H9 (cell line): ENCODE results near the gene MAP3K19. TPM values are rescaled to one million over a fixed set of nuclear protein-coding genes. Genes with fewer than 3 reads are reported as not detected.

ENCODE experiments used
- DNase-seq: peaks from one replicate; pipeline ENCODE4 v3.0.0-alpha.2; 2017
- H2AFZ ChIP-seq: one replicate; pipeline ENCODE4 v1.6.1; 2013; ENCODE audit warnings: mild to moderate bottlenecking, low read length, control low read depth, moderate library complexity
- H2AK5ac ChIP-seq: 2 replicates; pipeline ENCODE4 v1.6.1; 2013; ENCODE audit warnings: low read length, control low read depth, mixed read lengths; ENCODE audit not compliant: insufficient read length
- H2BK120ac ChIP-seq: one replicate; pipeline ENCODE4 v1.6.1; 2013; ENCODE audit warnings: low read depth, mild to moderate bottlenecking, low read length, control low read depth, inconsistent platforms; ENCODE audit not compliant: poor library complexity, severe bottlenecking
- H2BK12ac ChIP-seq: 2 replicates; pipeline ENCODE4 v1.6.1; 2013; ENCODE audit warnings: low read length, control low read depth, mixed read lengths, low read depth; ENCODE audit not compliant: insufficient read length
- H2BK15ac ChIP-seq: 2 replicates; pipeline ENCODE4 v1.6.1; 2013; ENCODE audit warnings: low read depth, low read length, control low read depth
- H2BK20ac ChIP-seq: one replicate; pipeline ENCODE4 v1.6.1; 2013; ENCODE audit warnings: low read depth, mild to moderate bottlenecking, low read length, control low read depth, inconsistent platforms; ENCODE audit not compliant: poor library complexity, severe bottlenecking
- H2BK5ac ChIP-seq: 2 replicates; pipeline ENCODE4 v1.6.1; 2013; ENCODE audit warnings: low read length, control low read depth, mixed read lengths; ENCODE audit not compliant: insufficient read length
- H3K14ac ChIP-seq: 2 replicates; pipeline ENCODE4 v1.6.1; 2013; ENCODE audit warnings: low read length, control low read depth; ENCODE audit not compliant: insufficient read depth
- H3K18ac ChIP-seq: 2 replicates; pipeline ENCODE4 v1.6.1; 2013; ENCODE audit warnings: low read depth, mild to moderate bottlenecking, mixed read lengths, low read length, control low read depth; ENCODE audit not compliant: insufficient read length
- H3K23ac ChIP-seq: 2 replicates; pipeline ENCODE4 v1.6.1; 2013; ENCODE audit warnings: low read length, control low read depth, mixed read lengths, low read depth; ENCODE audit not compliant: insufficient read length
- H3K23me2 ChIP-seq: 2 replicates; pipeline ENCODE4 v1.6.1; 2013; ENCODE audit warnings: low read depth, mild to moderate bottlenecking, mixed read lengths, low read length, control low read depth; ENCODE audit not compliant: insufficient read length, poor library complexity, severe bottlenecking
- H3K27ac ChIP-seq: 2 replicates; pipeline ENCODE4 v1.5.1; 2013; ENCODE audit warnings: low read length, control low read depth, mixed read lengths, low read depth; ENCODE audit not compliant: insufficient read length
- H3K27me3 ChIP-seq: 2 replicates; pipeline ENCODE4 v1.6.1; 2013; ENCODE audit warnings: low read length, control low read depth, inconsistent platforms; ENCODE audit not compliant: insufficient read depth
- H3K4ac ChIP-seq: 2 replicates; pipeline ENCODE4 v1.6.1; 2013; ENCODE audit warnings: low read depth, mild to moderate bottlenecking, control low read depth, inconsistent platforms, low read length, moderate library complexity
- H3K4me1 ChIP-seq: 2 replicates; pipeline ENCODE4 v1.6.1; 2013; ENCODE audit warnings: low read length, control low read depth, inconsistent platforms; ENCODE audit not compliant: insufficient read depth
- H3K4me2 ChIP-seq: 2 replicates; pipeline ENCODE4 v1.6.1; 2013; ENCODE audit warnings: low read length, control low read depth, mixed read lengths; ENCODE audit not compliant: insufficient read length, insufficient read depth
- H3K56ac ChIP-seq: 2 replicates; pipeline ENCODE4 v1.6.1; 2013; ENCODE audit warnings: low read depth, mild to moderate bottlenecking, mixed read lengths, low read length, control low read depth; ENCODE audit not compliant: insufficient read length
- H3K79me1 ChIP-seq: 2 replicates; pipeline ENCODE4 v1.6.1; 2013; ENCODE audit warnings: low read depth, mild to moderate bottlenecking, moderate library complexity, low read length, control low read depth, inconsistent platforms; ENCODE audit not compliant: insufficient read depth, poor library complexity, severe bottlenecking
- H3K79me2 ChIP-seq: 2 replicates; pipeline ENCODE4 v1.6.1; 2013; ENCODE audit warnings: low read length, control low read depth, inconsistent platforms; ENCODE audit not compliant: insufficient read depth
- H3K9ac ChIP-seq: 2 replicates; pipeline ENCODE4 v1.6.1; 2013; ENCODE audit warnings: low read length, control low read depth, mixed read lengths; ENCODE audit not compliant: insufficient read length; ENCODE audit errors: extremely low read depth
- H3K9me3 ChIP-seq: one replicate; pipeline ENCODE4 v1.6.1; 2013; ENCODE audit warnings: low read depth, low read length, inconsistent platforms; ENCODE audit not compliant: control insufficient read depth
- H3T11ph ChIP-seq: one replicate; pipeline ENCODE4 v1.6.1; 2013; ENCODE audit warnings: mild to moderate bottlenecking, low read length, control low read depth, inconsistent platforms
- H4K20me1 ChIP-seq: one replicate; pipeline ENCODE4 v1.6.1; 2013; ENCODE audit not compliant: control insufficient read depth, insufficient read length, insufficient read depth
- H4K5ac ChIP-seq: 2 replicates; pipeline ENCODE4 v1.6.1; 2013; ENCODE audit warnings: low read depth, mild to moderate bottlenecking, mixed read lengths, low read length, control low read depth; ENCODE audit not compliant: insufficient read length
- H4K8ac ChIP-seq: replicated peaks from 2 replicates; pipeline ENCODE4 v1.6.1; 2013; ENCODE audit warnings: low read length, control low read depth, mixed read lengths, low read depth; ENCODE audit not compliant: insufficient read length
- H4K91ac ChIP-seq: 2 replicates; pipeline ENCODE4 v1.6.1; 2013; ENCODE audit warnings: low read depth, mild to moderate bottlenecking, moderate library complexity, mixed read lengths, low read length, control low read depth; ENCODE audit not compliant: insufficient read length
- H3K27ac Mint-ChIP-seq, 3 experiments: 2 replicates in 2 of 3; 3 replicates in 1 of 3; pipeline ENCODE4 v1.8.0; 2020 to 2021; ENCODE audit warnings: mixed read lengths in 3 of 3, mild to moderate bottlenecking in 1 of 3, moderate library complexity in 1 of 3
- H3K27me3 Mint-ChIP-seq: 2 replicates; pipeline ENCODE4 v1.8.0; 2021; ENCODE audit warnings: low read depth, mild to moderate bottlenecking, moderate library complexity, mixed read lengths
- H3K36me3 Mint-ChIP-seq, 3 experiments: 2 replicates in 2 of 3; 3 replicates in 1 of 3; pipeline ENCODE4 v1.8.0; 2020 to 2021; ENCODE audit warnings: low read depth in 3 of 3, mixed read lengths in 3 of 3; ENCODE audit not compliant: insufficient read depth in 1 of 3
- H3K4me1 Mint-ChIP-seq, 2 experiments: 2 replicates each; pipeline ENCODE4 v1.8.0; 2020; ENCODE audit warnings: mixed read lengths in 2 of 2
- H3K4me3 Mint-ChIP-seq, 2 experiments: 2 replicates in 1 of 2; 3 replicates in 1 of 2; pipeline ENCODE4 v1.8.0; 2020 to 2021; ENCODE audit warnings: mild to moderate bottlenecking in 2 of 2, mixed read lengths in 2 of 2, moderate library complexity in 1 of 2
- H3K9me3 Mint-ChIP-seq, 2 experiments: 2 replicates in 1 of 2; 3 replicates in 1 of 2; pipeline ENCODE4 v1.8.0; 2020; ENCODE audit warnings: mild to moderate bottlenecking in 2 of 2, mixed read lengths in 2 of 2, moderate library complexity in 1 of 2
- total RNA-seq: library from RNA; stranded (reverse); gene quantifications from 2 replicates; pipeline ENCODE4 v1.2.1, GENCODE V29; 2021
- TF ChIP-seq, protein P1 (sequence below): fragments of 200-600 bp; sonication (generic); conservative IDR thresholded peaks from 3 replicates; pipeline ENCODE4 v1.8.0; 2021; ENCODE audit warnings: antibody characterized with exemption, mild to moderate bottlenecking

MAP3K19 gene
- total RNA-seq, 1 experiment from 2014 or later = not detected

DNA sequence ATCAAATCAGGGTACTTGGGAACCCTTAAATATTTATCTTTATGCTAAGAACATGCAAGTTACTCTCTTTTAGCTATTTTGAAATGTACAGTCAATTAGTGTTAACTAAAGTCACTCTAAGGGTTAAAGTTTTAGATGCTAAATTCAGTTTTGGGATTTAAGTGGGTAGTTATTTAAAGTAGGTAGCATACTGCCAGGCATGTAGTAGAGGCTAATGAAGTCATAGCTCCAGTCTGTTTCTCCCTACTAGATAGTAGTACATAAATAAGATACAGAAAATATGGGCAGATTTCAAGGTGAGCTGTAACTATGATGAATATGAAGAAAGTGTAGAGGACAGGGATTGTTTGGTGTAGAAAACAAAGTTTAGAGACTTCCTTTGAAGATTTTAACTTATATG lies 12.3 kb upstream of the MAP3K19 start:
- H2AK5ac ChIP-seq = no peak overlapping the region
- H3K23ac ChIP-seq = no peak overlapping the region
- H3K4me2 ChIP-seq = no peak overlapping the region
- H3K9ac ChIP-seq = no peak overlapping the region
- H3K79me2 ChIP-seq = no peaks in the 10 kb centered on the region; the same call in 1 of the 2 replicates
- H3K56ac ChIP-seq = no peak overlapping the region
- H3K14ac ChIP-seq = no peak overlapping the region
- no peak overlapping the region for H2BK12ac ChIP-seq
- Mint-ChIP-seq H3K4me3 (no peak overlapping the region), H3K27me3 (no peaks in the 10 kb centered on the region), H3K9me3 (no peaks in the 10 kb centered on the region), H3K27ac (no peak overlapping the region), H3K4me1 (no peaks in the 10 kb centered on the region), H3K36me3 (peaks cover 24 to 45% (median 24%) of the 10 kb centered on the region in 3 experiments)
- H3K27me3 ChIP-seq = no peaks in the 10 kb centered on the region
- no peak overlapping the region for H3K27ac ChIP-seq
- no peaks in the 10 kb centered on the region for H3K23me2 ChIP-seq
- no peak overlapping the region for H4K91ac ChIP-seq
- H3K4ac ChIP-seq = no peak overlapping the region
- H3K18ac ChIP-seq = no peak overlapping the region
- no peak overlapping the region for H2AFZ ChIP-seq
- H4K8ac ChIP-seq = no peak overlapping the region
- H2BK15ac ChIP-seq = no peak overlapping the region
- no peak overlapping the region for H2BK120ac ChIP-seq
- no peaks in the 10 kb centered on the region for H3K9me3 ChIP-seq
- no peak overlapping the region for H2BK20ac ChIP-seq
- TF ChIP-seq, protein P1, sequence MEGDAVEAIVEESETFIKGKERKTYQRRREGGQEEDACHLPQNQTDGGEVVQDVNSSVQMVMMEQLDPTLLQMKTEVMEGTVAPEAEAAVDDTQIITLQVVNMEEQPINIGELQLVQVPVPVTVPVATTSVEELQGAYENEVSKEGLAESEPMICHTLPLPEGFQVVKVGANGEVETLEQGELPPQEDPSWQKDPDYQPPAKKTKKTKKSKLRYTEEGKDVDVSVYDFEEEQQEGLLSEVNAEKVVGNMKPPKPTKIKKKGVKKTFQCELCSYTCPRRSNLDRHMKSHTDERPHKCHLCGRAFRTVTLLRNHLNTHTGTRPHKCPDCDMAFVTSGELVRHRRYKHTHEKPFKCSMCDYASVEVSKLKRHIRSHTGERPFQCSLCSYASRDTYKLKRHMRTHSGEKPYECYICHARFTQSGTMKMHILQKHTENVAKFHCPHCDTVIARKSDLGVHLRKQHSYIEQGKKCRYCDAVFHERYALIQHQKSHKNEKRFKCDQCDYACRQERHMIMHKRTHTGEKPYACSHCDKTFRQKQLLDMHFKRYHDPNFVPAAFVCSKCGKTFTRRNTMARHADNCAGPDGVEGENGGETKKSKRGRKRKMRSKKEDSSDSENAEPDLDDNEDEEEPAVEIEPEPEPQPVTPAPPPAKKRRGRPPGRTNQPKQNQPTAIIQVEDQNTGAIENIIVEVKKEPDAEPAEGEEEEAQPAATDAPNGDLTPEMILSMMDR = no peak
- no peak overlapping the region for H3T11ph ChIP-seq
- H4K5ac ChIP-seq = no peak overlapping the region
- H3K79me1 ChIP-seq = no peaks in the 10 kb centered on the region
- no peak overlapping the region for H2BK5ac ChIP-seq
- H4K20me1 ChIP-seq = no peaks in the 10 kb centered on the region
- no peaks in the 10 kb centered on the region for H3K4me1 ChIP-seq
- no peak for DNase-seq
